Cardiac septum (tissue), 1 donor: ENCODE measurements around the gene BRI3. TPM values are rescaled to one million over a fixed set of nuclear protein-coding genes. Genes with fewer than 3 reads are reported as not detected.
A peak's percentile ranks its signal among the peaks of the same experiment; 100 is the strongest.

Experiments
- DNase-seq: peaks from one replicate; pipeline ENCODE4 v3.0.0-alpha.2; 2020; ENCODE audit warnings: low spot score
- intact Hi-C: fragments of 100-400 bp; cut with DNase I; formaldehyde crosslinking; loops from one replicate; pipeline ENCODE4 v1.14.0; 2022
- total RNA-seq: library from RNA; stranded (reverse); fragmentation: NEBNext Ultra II Directional; extraction: Animal tissue kit (Norgen Biotek cat#: 25700); gene quantifications from one replicate; pipeline ENCODE4 v1.2.1, GENCODE V29; 2021
- donor health status: DM: no; HTN: no; CAD: no.

Gene BRI3
- total RNA-seq, 1 donor from 2014 or later: 162 TPM

DNA sequence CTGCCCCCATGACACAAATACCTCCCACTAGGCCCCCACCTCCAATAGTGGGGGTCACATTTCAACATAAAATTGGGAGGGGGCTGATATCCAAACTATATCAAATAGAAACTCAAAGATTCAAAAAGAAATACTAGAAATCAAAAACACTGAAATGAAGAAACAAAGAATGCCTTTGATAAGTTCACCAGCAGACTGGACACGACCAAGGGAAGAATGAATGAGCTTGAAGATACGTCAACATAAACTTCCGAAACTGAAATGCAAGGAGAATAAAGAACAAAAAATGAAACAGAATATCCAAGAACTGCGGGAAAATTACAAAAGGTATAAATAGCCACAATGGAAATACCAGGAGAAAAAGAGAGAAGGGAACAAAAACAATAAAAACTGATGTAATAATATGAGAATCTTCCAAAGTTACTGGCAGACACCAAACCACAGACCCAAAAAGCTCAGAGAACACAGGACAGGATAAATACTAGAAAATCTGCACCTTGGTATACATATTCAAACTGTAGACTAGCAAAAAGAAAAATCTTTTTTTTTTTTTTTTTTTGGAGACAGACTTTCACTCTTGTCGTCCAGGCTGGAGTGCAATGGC lies 49.5 kb downstream of the BRI3 start:
- no peak for DNase-seq
- intact Hi-C loops: no loop called here

GRCh38 chr7:98334081-98334480 lies 52.6 kb downstream of the BRI3 start:
- intact Hi-C loops: no loop called here
- no peak for DNase-seq

DNA sequence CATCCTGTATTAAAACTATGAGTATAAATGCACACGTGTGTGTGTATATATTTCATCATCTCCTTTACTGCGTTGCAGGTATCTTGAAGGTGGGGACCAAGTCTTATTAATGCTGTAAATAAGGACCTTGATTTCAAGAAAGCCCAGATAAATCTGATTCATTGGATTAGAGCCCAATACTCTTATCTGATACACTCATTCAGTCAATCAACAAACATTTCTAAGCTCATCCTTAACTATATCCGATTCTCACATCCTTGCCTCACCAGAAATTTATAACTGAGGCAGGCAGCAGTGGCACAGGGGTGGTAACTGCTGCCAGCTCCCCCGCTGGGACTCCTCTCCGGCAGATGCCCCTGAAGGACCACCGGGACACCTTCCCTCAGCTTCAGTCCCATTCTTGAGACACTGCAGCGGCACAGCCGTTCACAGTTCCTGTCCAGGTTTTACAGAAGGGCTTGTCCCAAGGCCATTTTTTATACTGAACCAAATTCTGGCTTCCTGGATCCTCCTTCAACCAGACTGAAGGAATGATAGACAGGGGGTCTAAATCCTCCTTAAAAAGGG lies 54.0 kb downstream of the BRI3 start:
- peak; percentile 60 for DNase-seq
- intact Hi-C loops: no loop called here

DNA sequence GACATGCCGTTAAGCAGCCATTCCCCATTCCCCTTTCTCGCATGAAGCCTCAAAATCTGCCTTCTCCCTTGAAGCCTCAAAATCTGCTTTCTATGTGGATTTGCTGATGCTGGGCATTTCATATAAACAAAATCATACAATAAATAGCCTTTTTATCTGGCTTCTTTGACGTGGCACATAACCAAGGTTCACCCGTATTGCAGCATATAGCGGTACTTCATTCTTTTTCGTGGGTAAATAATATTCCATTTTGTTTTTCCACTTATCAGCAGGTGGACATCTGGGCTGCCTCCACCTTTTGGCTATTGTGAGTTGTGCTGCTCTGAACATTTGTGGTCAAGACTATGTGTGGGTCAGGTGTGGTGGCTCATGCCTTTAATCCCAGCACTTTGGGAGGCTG lies 57.0 kb downstream of the BRI3 start:
- no peak for DNase-seq
- intact Hi-C loops: no loop called here

GRCh38 chr7:98339043-98339442 lies 57.6 kb downstream of the BRI3 start:
- no peak for DNase-seq
- intact Hi-C loops: no loop called here

DNA sequence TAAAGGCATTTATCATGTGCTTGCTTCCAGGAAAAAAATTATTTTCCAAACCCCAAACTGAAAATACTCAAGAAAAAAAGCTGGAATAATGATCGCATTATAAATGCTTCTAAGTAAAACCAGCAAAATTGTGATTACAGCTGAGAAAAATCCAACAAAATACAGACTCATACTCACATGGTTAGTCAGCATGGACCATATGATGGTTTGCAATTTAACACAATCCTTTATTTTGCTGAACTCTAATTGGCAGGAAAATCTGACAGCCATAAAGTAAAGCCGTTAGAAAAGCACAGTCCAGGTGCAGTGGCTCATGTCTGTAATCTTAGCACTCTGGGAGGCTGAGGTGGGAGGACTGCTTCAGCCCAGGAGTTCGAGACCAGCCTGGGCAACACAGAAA lies 59.6 kb downstream of the BRI3 start:
- intact Hi-C loops: no loop called here
- no peak for DNase-seq

Other genes starting within 250 kb of the BRI3 start
- 28.3 TPM for gene LMTK2, start 174.8 kb upstream of the BRI3 start, total RNA-seq
- gene BHLHA15, start 70.2 kb upstream of the BRI3 start, total RNA-seq: not detected
- gene TECPR1, start 29.5 kb upstream of the BRI3 start, total RNA-seq: 16.6 TPM
- gene BAIAP2L1, start 119.4 kb downstream of the BRI3 start, total RNA-seq: 1.9 TPM